GM19372 (cell line): Measurements from ENCODE around the gene PITPNM1.
"Not testable (repeated sequence)": the region's sequence is repeated elsewhere in the genome, so short reads cannot be mapped to it uniquely, and the experiment has no call there.

Experiments
- ATAC-seq: cut with Tn5 transposase; IDR thresholded peaks from one replicate; pipeline ENCODE4 v1.9.1; 2021; ENCODE audit warnings: mild to moderate bottlenecking, low read depth, moderate library complexity; ENCODE audit not compliant: unreplicated experiment

Gene PITPNM1

GRCh38 chr11:67504950-67505581, at the start of gene PITPNM1:
Gene PITPNM1, minus strand, starts transcription at chr11:67505363. Its CDS starts 1,183 bp downstream, at chr11:67504180.
- no peak for ATAC-seq

GRCh38 chr11:67551697-67552096, 46.5 kb upstream of the PITPNM1 start:
- not testable (repeated sequence) for ATAC-seq

GRCh38 chr11:67551127-67551526, 46.0 kb upstream of the PITPNM1 start:
- ATAC-seq, result no peak

GRCh38 chr11:67548555-67549110, 43.5 kb upstream of the PITPNM1 start:
- ATAC-seq, result no peak

GRCh38 chr11:67548112-67548511, 42.9 kb upstream of the PITPNM1 start:
- ATAC-seq, result not testable (repeated sequence)

GRCh38 chr11:67545280-67545679, 40.1 kb upstream of the PITPNM1 start:
- ATAC-seq, result no peak

GRCh38 chr11:67544616-67545242, 39.6 kb upstream of the PITPNM1 start:
- ATAC-seq, result no peak

- no peak for ATAC-seq
These were observed 38.4 kb upstream of the PITPNM1 start for GRCh38 chr11:67543585-67543984.

- ATAC-seq, result no peak
These were observed 37.8 kb upstream of the PITPNM1 start for GRCh38 chr11:67542971-67543370.

GRCh38 chr11:67542169-67542568, 37.0 kb upstream of the PITPNM1 start:
- no peak for ATAC-seq

GRCh38 chr11:67541198-67541597, 36.0 kb upstream of the PITPNM1 start:
- ATAC-seq, result no peak

- no peak for ATAC-seq
These were observed 34.4 kb upstream of the PITPNM1 start for GRCh38 chr11:67539550-67539949.

- no peak for ATAC-seq
These were observed 33.8 kb upstream of the PITPNM1 start for GRCh38 chr11:67538823-67539505.

- ATAC-seq, result no peak
These were observed 33.1 kb upstream of the PITPNM1 start for GRCh38 chr11:67538306-67538705.

- no peak for ATAC-seq
These were observed 30.4 kb upstream of the PITPNM1 start for GRCh38 chr11:67535561-67535960.

GRCh38 chr11:67534070-67534679, 29.0 kb upstream of the PITPNM1 start:
- ATAC-seq, result no peak

- ATAC-seq, result no peak
These were observed 27.7 kb upstream of the PITPNM1 start for GRCh38 chr11:67532889-67533288.

GRCh38 chr11:67530282-67530592, 25.1 kb upstream of the PITPNM1 start:
- ATAC-seq, result no peak

GRCh38 chr11:67528376-67528775, 23.2 kb upstream of the PITPNM1 start:
- ATAC-seq, result no peak

- no peak for ATAC-seq
These were observed 20.3 kb upstream of the PITPNM1 start for GRCh38 chr11:67525275-67525976.

- no peak for ATAC-seq
These were observed 19.3 kb upstream of the PITPNM1 start for GRCh38 chr11:67524480-67524808.
